HepG2 (cell line): ENCODE data around the gene RPLP2. TPM values are rescaled to one million over a fixed set of nuclear protein-coding genes. Genes with fewer than 3 reads are reported as not detected.

Source experiments
- AFF4 ChIP-seq: sonication (generic); formaldehyde crosslinking; IDR thresholded peaks from 2 replicates; pipeline ENCODE4 v1.4.0; 2020; ENCODE audit warnings: missing genetic modification reagents
- CBX1 ChIP-seq: IDR thresholded peaks from one replicate; pipeline ENCODE4 v1.6.1; 2016; ENCODE audit warnings: antibody characterized with exemption, low read depth
- MTA1 ChIP-seq: sonication (generic); formaldehyde crosslinking; IDR thresholded peaks from 2 replicates; pipeline ENCODE4 v1.4.0; 2020; ENCODE audit warnings: missing genetic modification reagents, mild to moderate bottlenecking, borderline replicate concordance
- MZF1 ChIP-seq: sonication (generic); formaldehyde crosslinking; IDR thresholded peaks from 2 replicates; pipeline ENCODE4 v1.8.1; 2023; ENCODE audit warnings: mild to moderate bottlenecking, missing genetic modification reagents, borderline replicate concordance
- ZBTB2 ChIP-seq: sonication (generic); formaldehyde crosslinking; IDR thresholded peaks from 2 replicates; pipeline ENCODE4 v1.8.0; 2022; ENCODE audit warnings: low read depth, missing genetic modification reagents
- ZNF124 ChIP-seq: sonication (generic); formaldehyde crosslinking; IDR thresholded peaks from 2 replicates; pipeline ENCODE4 v1.4.0; 2020; ENCODE audit warnings: missing genetic modification reagents
- ZNF687 ChIP-seq: sonication (generic); formaldehyde crosslinking; IDR thresholded peaks from 2 replicates; pipeline ENCODE4 v1.5.1; 2020; ENCODE audit warnings: mild to moderate bottlenecking, missing genetic modification reagents, moderate library complexity
- ZNF713 ChIP-seq: sonication (generic); formaldehyde crosslinking; IDR thresholded peaks from 2 replicates; pipeline ENCODE4 v1.4.0; 2020; ENCODE audit warnings: mild to moderate bottlenecking, missing genetic modification reagents
- ZNF770 ChIP-seq: sonication (generic); formaldehyde crosslinking; IDR thresholded peaks from 2 replicates; pipeline ENCODE4 v1.5.0; 2020; ENCODE audit warnings: mild to moderate bottlenecking, missing genetic modification reagents
- polyA plus RNA-seq, 8 experiments: library from polyadenylated mRNA; depleted of rRNA in 3 of 8; stranded (reverse) in 7 of 8; unstranded in 1 of 8; fragments of >200 nt; fragmentation: Illumina TruSeq in 4 of 8; extraction: Trizol in 4 of 8; gene quantifications; 2 replicates each; pipeline versions ENCODE4 v1.2.1 to v1.2.3, GENCODE V29; 2011 to 2016; ENCODE audit warnings: low read depth in 4 of 8, missing spikeins in 1 of 8, mixed read lengths in 1 of 8; ENCODE audit not compliant: insufficient read depth in 1 of 8
- total RNA-seq, 5 experiments: library from RNA; depleted of rRNA; stranded (reverse); fragments of >200 nt; fragmentation: Illumina TruSeq; extraction: Trizol; gene quantifications; 2 replicates each; pipeline ENCODE4 v1.2.3, GENCODE V29; 2016; ENCODE audit warnings: low read depth in 1 of 5

RPLP2 gene
- total and polyA plus RNA-seq, 2 of the 13 experiments (the other 11 are each of a cell fraction or from before 2014, with no cell fraction given): 978 to 2,106 TPM

GRCh38 chr11:776561-777287, 33.0 kb upstream of the RPLP2 start (continued):
- no peak for TF ChIP-seq AFF4 (CRISPR knock-in tag)
- no peak for TF ChIP-seq ZBTB2 (CRISPR knock-in tag)
- TF ChIP-seq ZNF770 (CRISPR knock-in tag): no peak
- no peak for TF ChIP-seq MZF1
- no peak for TF ChIP-seq CBX1
- no peak for TF ChIP-seq ZNF124
- no peak for TF ChIP-seq ZNF713 (CRISPR knock-in tag)
- peak; percentile 35; the same call in 1 of the 2 replicates for TF ChIP-seq MTA1 (CRISPR knock-in tag)
- TF ChIP-seq ZNF687 (CRISPR knock-in tag): no peak; the same call in 1 of the 2 replicates
